B cell (primary cell): ENCODE measurements around the gene ADARB2.

Experiments
- EZH2 ChIP-seq: IDR thresholded peaks from 2 replicates; pipeline ENCODE4 v1.6.1; 2012; ENCODE audit warnings: borderline replicate concordance, low read depth, mild to moderate bottlenecking, moderate library complexity, low read length; ENCODE audit not compliant: insufficient read depth, poor library complexity, severe bottlenecking
- TF ChIP-seq, protein P1 (sequence below): fragments of 200-600 bp; IDR thresholded peaks from one replicate; pipeline ENCODE4 v1.8.0; 2022; ENCODE audit warnings: antibody characterized with exemption, mild to moderate bottlenecking

DNA sequence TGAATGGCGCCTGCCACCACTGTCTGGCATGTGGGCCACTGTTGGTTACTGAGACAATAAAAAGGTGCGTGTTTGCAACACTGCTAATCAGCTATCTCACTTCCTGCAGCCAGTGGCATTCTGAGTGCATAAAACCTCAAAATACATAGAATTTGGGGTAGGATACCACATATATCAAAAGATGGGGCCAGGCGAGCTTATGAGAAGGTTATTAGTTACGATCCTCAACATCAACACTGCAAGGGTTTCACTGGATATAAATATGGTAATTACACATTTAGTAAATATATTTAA, 480.9 kb downstream of the ADARB2 start:
- TF ChIP-seq, protein P1, sequence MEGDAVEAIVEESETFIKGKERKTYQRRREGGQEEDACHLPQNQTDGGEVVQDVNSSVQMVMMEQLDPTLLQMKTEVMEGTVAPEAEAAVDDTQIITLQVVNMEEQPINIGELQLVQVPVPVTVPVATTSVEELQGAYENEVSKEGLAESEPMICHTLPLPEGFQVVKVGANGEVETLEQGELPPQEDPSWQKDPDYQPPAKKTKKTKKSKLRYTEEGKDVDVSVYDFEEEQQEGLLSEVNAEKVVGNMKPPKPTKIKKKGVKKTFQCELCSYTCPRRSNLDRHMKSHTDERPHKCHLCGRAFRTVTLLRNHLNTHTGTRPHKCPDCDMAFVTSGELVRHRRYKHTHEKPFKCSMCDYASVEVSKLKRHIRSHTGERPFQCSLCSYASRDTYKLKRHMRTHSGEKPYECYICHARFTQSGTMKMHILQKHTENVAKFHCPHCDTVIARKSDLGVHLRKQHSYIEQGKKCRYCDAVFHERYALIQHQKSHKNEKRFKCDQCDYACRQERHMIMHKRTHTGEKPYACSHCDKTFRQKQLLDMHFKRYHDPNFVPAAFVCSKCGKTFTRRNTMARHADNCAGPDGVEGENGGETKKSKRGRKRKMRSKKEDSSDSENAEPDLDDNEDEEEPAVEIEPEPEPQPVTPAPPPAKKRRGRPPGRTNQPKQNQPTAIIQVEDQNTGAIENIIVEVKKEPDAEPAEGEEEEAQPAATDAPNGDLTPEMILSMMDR = no peak
- no peak for TF ChIP-seq EZH2
